NK-92 treated with Interleukin-12 subunit alpha and Interleukin-12 subunit beta, amount 100 ng/mL, for 24 hours (cell line): ENCODE measurements around the gene OAF.
A peak's percentile ranks its signal among the peaks of the same experiment; 100 is the strongest.

ENCODE experiments used
- DNase-seq: peaks from one replicate; lab custom pipeline; 2025; lab: John Stamatoyannopoulos, UW

OAF gene

GRCh38 chr11:120222916-120223315, 12.1 kb downstream of the OAF start:
- DNase-seq: no peak

- no peak for DNase-seq
These were observed 13.0 kb downstream of the OAF start for GRCh38 chr11:120223793-120224192.

GRCh38 chr11:120224361-120224760, 13.5 kb downstream of the OAF start:
- DNase-seq: no peak

- DNase-seq: no peak
These were observed 14.4 kb downstream of the OAF start for GRCh38 chr11:120224972-120225909.

- no peak for DNase-seq
These were observed 15.4 kb downstream of the OAF start for GRCh38 chr11:120226242-120226641.

- no peak for DNase-seq
These were observed 15.9 kb downstream of the OAF start for GRCh38 chr11:120226714-120227113.

- no peak for DNase-seq
These were observed 16.5 kb downstream of the OAF start for GRCh38 chr11:120227228-120227852.

GRCh38 chr11:120228794-120229384, 18.1 kb downstream of the OAF start:
- DNase-seq: no peak

- no peak for DNase-seq
These were observed 18.9 kb downstream of the OAF start for GRCh38 chr11:120229451-120230424.

GRCh38 chr11:120230433-120231071, 19.7 kb downstream of the OAF start:
- DNase-seq: no peak

- no peak for DNase-seq
These were observed 21.1 kb downstream of the OAF start for GRCh38 chr11:120231963-120232362.

GRCh38 chr11:120233207-120233803, 22.5 kb downstream of the OAF start:
- no peak for DNase-seq

GRCh38 chr11:120235024-120235628, 24.3 kb downstream of the OAF start:
- DNase-seq: peak; percentile 56

- DNase-seq: no peak
These were observed 25.6 kb downstream of the OAF start for GRCh38 chr11:120236169-120237107.

GRCh38 chr11:120238968-120239620, 28.3 kb downstream of the OAF start:
- DNase-seq: no peak

GRCh38 chr11:120239713-120240640, 29.1 kb downstream of the OAF start, which contains the start of gene POU2F3:
TSS of gene POU2F3 (plus strand) at chr11:120240140. CDS start at chr11:120240344, 204 bp downstream.
- DNase-seq: no peak

- DNase-seq: no peak
These were observed 30.0 kb downstream of the OAF start for GRCh38 chr11:120240866-120241265.
